OCI-LY7 (cell line): ENCODE measurements around the gene GNAL.

Experiments
- EZH2phosphoT487 ChIP-seq: fragments of 200-600 bp; sonication (generic); IDR thresholded peaks from 2 replicates; pipeline ENCODE4 v1.6.1; 2018; ENCODE audit warnings: low read depth, borderline replicate concordance, mild to moderate bottlenecking, mixed run types, antibody characterized with exemption, low read length, moderate library complexity, mixed read lengths
- TF ChIP-seq, protein P1 (sequence below): fragments of 200-600 bp; sonication (generic); conservative IDR thresholded peaks from 2 replicates; pipeline ENCODE4 v1.5.1; 2014; ENCODE audit warnings: mild to moderate bottlenecking, antibody characterized with exemption, low read length, moderate library complexity, mixed read lengths

DNA sequence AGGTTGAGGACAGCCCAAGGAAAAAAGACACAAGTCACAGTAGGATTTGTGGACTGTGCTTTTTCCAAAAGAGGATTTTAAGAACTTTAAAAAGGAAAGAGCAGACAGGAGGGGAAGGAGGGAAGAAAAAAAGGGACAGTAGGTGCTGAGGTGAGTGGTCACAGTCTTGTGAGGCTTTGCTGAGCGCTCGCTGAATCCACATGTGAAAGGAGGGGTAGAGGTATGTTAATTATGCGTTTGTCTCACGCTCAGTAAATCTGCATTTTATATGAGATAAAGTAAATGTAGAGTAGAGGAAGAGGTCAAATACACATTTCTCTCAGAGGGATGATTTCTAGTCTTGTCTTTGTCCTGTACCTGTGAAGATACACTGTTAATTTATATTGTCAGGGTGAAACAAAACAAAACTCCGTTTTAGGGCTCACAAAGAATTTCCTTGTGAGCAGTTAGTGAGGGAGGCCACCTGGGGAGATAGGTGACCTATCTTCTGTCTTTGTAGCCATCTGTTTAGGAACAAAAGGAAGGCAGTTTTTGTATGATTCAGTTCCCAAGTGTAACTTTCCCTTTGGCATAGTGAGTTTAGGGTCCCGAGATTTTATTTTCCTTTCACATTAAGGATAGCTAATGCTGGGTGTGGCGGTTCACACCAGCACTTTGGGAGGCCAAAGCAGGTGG lies 25.3 kb downstream of the GNAL start:
- TF ChIP-seq, protein P1, sequence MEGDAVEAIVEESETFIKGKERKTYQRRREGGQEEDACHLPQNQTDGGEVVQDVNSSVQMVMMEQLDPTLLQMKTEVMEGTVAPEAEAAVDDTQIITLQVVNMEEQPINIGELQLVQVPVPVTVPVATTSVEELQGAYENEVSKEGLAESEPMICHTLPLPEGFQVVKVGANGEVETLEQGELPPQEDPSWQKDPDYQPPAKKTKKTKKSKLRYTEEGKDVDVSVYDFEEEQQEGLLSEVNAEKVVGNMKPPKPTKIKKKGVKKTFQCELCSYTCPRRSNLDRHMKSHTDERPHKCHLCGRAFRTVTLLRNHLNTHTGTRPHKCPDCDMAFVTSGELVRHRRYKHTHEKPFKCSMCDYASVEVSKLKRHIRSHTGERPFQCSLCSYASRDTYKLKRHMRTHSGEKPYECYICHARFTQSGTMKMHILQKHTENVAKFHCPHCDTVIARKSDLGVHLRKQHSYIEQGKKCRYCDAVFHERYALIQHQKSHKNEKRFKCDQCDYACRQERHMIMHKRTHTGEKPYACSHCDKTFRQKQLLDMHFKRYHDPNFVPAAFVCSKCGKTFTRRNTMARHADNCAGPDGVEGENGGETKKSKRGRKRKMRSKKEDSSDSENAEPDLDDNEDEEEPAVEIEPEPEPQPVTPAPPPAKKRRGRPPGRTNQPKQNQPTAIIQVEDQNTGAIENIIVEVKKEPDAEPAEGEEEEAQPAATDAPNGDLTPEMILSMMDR: no peak
- no peak for TF ChIP-seq EZH2phosphoT487
